Motor neuron (in vitro differentiated cells): ENCODE data around the gene ATG2B. TPM values are rescaled to one million over a fixed set of nuclear protein-coding genes. Genes with fewer than 3 reads are reported as not detected.

Experiments used
- ATAC-seq, 8 experiments: fragments of 200-7000 bp; cut with Tn5 transposase; replicated peaks in 6 of 8; 2 replicates each; pipeline ENCODE4 v1.8.0; 2021; ENCODE audit warnings: mild to moderate bottlenecking in 8 of 8, moderate library complexity in 8 of 8
- H3K27ac ChIP-seq, 2 donors: fragments of 250-450 bp; sonication (Bioruptor Pico); 2 replicates each; pipeline ENCODE4 v1.9.0; 2021; ENCODE audit warnings: antibody characterized with exemption in 2 of 2, mild to moderate bottlenecking in 2 of 2, moderate library complexity in 1 of 2
- H3K4me1 ChIP-seq, 2 donors: fragments of 250-450 bp; sonication (Bioruptor Pico); replicated peaks in 1 of 2; 2 replicates each; pipeline ENCODE4 v1.6.1; 2021; ENCODE audit warnings: antibody characterized with exemption in 2 of 2, mild to moderate bottlenecking in 2 of 2, moderate library complexity in 1 of 2
- H3K4me3 ChIP-seq, 5 donors: fragments of 250-450 bp; sonication (Bioruptor Pico); 2 replicates each; pipeline ENCODE4 v1.9.0; 2021; ENCODE audit warnings: antibody characterized with exemption in 5 of 5, mild to moderate bottlenecking in 5 of 5, moderate library complexity in 4 of 5
- WGBS, 10 experiments: fragments of 450-650 bp; shearing (Covaris generic); methylation state at CpG; one replicate each; pipeline ENCODE4 v1.0.0; 2022; 5-methylcytosine and 5-hydroxymethylcytosine counted together
- in situ Hi-C, 9 experiments: fragments of 400-800 bp; cut with MboI; loops; one replicate each; pipeline ENCODE4 v1.15.0; 2021; ENCODE audit warnings: low sequenced_read_pairs in 9 of 9, low pct_unique_long_range_greater_than_20kb in 2 of 9; ENCODE audit not compliant: unreplicated experiment in 9 of 9
- total RNA-seq, 8 experiments: library from RNA; unstranded; fragments of 300-600 nt; gene quantifications; 2 replicates each; pipeline versions ENCODE4 v1.2.3 to v1.2.4, GENCODE V29; 2022

Gene ATG2B
- total RNA-seq, 8 experiments from 2014 or later, result 11.1 to 27.3 (median 16.7) TPM

DNA sequence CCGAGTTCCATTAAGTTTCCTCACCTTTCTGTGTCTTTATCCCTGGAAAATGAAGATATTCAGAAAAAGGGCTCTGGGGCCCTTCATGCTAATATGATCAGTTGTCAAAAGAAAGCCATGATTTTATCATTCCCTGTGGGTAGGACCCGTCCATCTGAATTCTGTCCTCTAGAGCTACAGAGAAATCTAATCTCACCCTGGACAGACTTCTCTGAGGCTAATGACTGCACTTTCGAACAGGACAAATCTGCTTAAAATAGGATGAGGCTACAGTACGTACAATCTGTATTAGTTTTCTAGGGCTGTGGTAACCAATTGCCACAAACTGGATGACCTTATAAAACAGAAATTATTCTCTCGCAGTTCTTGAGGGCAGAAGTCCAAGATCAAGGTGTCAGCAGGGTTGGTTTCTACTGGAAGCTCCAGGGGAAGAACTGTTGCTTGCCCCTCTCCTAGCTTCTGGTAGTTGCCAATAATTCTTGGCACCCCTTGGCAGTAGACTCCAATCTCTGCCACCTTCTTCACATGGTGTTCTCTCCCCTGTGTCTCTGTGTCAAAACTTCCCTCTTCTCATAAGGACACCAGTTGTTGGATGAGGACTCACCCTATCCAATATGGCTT lies 30.0 kb upstream of the ATG2B start:
- 53 to 100% (median 76%) methylated on average over 1 to 5 of the region's 5 CpGs; no CpG with 5 or more reads in 2 of the 10 experiments for WGBS, 10 experiments
- ATAC-seq, result no peak
- Histone ChIP-seq H3K4me1 (peaks cover 0 to 4% of the 10 kb centered on the region in 2 donors), H3K27ac (no peak overlapping the region), H3K4me3 (peak overlapping the region in 1 of 5 donors; percentile 57)
- in situ Hi-C loops, result no loop called here

DNA sequence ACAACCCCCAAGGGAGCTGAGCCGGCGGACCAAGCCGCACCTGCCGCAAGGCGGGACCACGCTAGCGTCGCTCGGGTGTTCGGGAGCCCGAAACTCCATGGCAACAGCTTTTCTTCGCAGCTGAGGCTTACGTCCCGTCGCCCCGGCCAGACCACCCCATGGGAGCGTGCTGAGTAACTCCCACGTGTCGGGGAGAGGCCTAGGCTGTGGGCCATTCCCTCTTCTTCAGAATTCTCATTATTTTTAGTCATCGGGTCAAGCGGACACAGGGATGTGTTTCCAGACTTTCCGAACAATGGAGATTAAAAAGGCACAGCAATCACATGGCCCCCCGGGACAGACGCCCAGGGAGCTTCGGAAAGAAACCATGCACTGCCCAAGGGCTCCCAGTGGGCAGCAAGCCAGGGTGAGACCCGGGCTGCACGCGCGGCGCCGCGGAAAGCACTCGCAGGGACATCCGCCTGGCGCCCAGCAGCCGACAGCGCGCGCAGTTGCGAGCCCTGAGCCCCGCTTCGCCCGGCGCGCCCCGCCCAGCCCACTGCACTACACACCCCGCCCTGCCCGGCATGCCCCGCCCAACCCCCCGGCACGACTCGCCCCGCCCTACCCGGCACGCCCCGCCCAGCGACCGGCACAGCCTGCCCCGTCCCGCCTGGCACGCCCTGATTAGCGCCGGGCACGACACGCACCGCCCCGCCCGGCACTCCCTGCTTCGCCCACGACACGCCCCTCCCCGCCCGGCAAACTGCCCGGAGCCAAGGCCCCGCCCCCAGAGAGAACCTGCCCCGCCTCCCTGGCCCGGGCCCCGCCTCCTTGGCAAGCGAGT lies 28.4 kb upstream of the ATG2B start:
- Histone ChIP-seq H3K4me1 (peaks cover 0 to 4% of the 10 kb centered on the region in 2 donors), H3K4me3 (peak overlapping the region; percentile 44 to 57 (median 45)), H3K27ac (peak overlapping the region; percentile 29 to 57)
- WGBS, 10 experiments, result 0 to 2% (median 0%) methylated on average over 3 to 14 of the region's 79 CpGs; no CpG with 5 or more reads in 3 of the 10 experiments
- ATAC-seq, result peak; percentile 86 to 93 (median 88)
- in situ Hi-C loops, result no loop called here

- no peak for ATAC-seq
- Histone ChIP-seq H3K4me3 (peak overlapping the region; percentile 44 to 57 (median 45)), H3K4me1 (peaks cover 0 to 4% of the 10 kb centered on the region in 2 donors), H3K27ac (peak overlapping the region in 1 of 2 donors; percentile 57)
- 5 to 60% (median 29%) methylated on average over 1 to 13 of the region's 13 CpGs; no CpG with 5 or more reads in 1 of the 10 experiments for WGBS, 10 experiments
- in situ Hi-C loops, result no loop called here
Observed at GRCh38 chr14:96390965-96391292, 27.8 kb upstream of the ATG2B start.

DNA sequence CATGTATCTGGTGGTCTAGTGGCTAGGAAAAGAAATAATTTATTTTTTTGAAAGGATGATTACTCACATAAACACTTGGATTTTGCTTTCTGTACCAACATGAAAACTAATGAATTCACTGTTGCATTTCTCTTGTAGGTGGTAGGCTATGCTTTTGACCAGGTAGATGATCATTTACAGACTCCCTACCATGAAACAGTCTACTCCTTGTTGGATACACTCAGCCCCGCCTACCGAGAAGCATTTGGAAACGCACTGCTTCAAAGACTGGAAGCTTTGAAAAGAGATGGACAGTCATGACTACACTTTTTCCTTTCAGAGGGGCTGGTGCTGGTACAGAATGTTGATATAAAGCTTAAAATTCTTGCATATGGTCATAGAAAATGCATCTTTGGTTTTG lies 22.2 kb upstream of the ATG2B start:
- no peak overlapping the region for H3K27ac ChIP-seq
- ATAC-seq, result peak in 1 of 8 experiments; percentile 57
- H3K4me3 ChIP-seq, result no peak overlapping the region
- H3K4me1 ChIP-seq, result no peaks in the 10 kb centered on the region
- in situ Hi-C loops, result no loop called here
- 58 to 87% (median 75%) methylated on average over 1 to 3 of the region's 3 CpGs; no CpG with 5 or more reads in 3 of the 10 experiments for WGBS, 10 experiments

DNA sequence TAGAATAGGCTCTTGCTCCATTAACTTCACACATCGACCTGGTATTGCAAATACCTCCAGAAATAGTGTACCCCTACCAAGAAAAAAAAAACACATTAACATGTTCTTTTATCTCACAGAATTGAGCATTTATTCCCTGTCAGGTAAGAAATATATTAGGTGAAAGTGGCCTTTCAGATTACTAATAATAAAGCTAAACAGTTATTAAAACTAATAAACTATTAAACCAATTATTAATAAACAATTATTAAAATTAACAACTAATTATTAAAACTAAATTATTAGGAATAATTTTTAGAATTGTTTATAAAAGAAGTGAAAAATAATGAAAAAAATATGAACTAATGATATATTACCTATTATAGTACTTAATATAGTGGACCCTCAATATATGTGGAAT lies 21.6 kb upstream of the ATG2B start:
- in situ Hi-C loops, result no loop called here
- WGBS, 10 experiments, result 0 to 100% (median 38%) methylated on average over 1 of the region's 1 CpG; no CpG with 5 or more reads in 4 of the 10 experiments
- no peak overlapping the region for H3K4me3 ChIP-seq
- no peak for ATAC-seq
- no peaks in the 10 kb centered on the region for H3K4me1 ChIP-seq
- no peak overlapping the region for H3K27ac ChIP-seq

DNA sequence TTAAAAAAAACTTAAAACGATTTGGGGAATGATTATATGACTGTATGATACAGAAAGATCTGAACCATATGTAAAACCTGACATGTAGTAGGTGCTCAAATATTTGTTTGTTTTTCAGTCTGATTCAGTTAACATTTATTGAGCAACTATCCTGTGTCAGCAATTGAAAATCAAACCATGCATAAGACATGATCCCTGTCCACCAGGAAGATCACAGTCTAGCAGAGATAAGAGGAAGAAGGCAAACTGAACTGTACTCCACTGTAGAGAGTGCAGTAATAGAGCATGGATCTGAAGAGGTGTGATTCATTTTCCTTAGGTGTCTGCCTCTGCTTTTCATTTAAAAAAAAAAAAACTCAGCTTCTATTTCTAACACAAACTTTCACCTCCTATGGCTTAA lies 20.9 kb upstream of the ATG2B start:
- ATAC-seq, result no peak
- in situ Hi-C loops, result no loop called here
- Histone ChIP-seq H3K27ac (no peak overlapping the region), H3K4me1 (no peaks in the 10 kb centered on the region), H3K4me3 (no peak overlapping the region)
- 20 to 83% (median 45%) methylated on average over 1 of the region's 1 CpG; no CpG with 5 or more reads in 3 of the 10 experiments for WGBS, 10 experiments

DNA sequence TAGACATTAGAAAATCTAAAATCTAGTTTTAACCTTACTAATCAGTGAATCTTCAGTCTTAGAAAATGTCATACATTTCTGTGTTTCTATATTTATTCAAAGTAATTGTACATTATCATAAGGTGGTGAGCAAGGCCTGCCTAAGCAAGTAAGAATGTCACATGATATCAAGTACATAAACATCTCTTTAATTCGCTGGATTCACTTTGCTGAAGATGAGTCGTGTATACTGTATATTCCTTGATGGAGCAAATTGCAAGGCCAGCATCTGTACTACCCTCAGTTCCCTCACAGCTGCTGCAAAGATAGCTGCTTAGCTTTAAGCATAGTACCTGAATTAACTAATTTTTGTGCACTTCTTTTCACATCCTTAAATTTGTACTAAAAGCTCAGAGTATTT lies 20.3 kb upstream of the ATG2B start:
- ATAC-seq, result peak in 2 of 8 experiments; percentile 27 to 44
- in situ Hi-C loops, result no loop called here
- Histone ChIP-seq H3K4me3 (no peak overlapping the region), H3K27ac (no peak overlapping the region), H3K4me1 (no peaks in the 10 kb centered on the region)
- WGBS, 10 experiments, result 20 to 95% (median 64%) methylated on average over 1 to 2 of the region's 2 CpGs; no CpG with 5 or more reads in 4 of the 10 experiments

- no peak overlapping the region for H3K27ac ChIP-seq
- no peaks in the 10 kb centered on the region for H3K4me1 ChIP-seq
- in situ Hi-C loops, result no loop called here
- no peak overlapping the region for H3K4me3 ChIP-seq
- no peak for ATAC-seq
- WGBS, 10 experiments, result 89 to 100% (median 100%) methylated on average over 1 to 3 of the region's 3 CpGs; no CpG with 5 or more reads in 3 of the 10 experiments
Observed at GRCh38 chr14:96380735-96381134, 17.6 kb upstream of the ATG2B start.

GRCh38 chr14:96376093-96376492 lies 13.0 kb upstream of the ATG2B start:
- no peaks in the 10 kb centered on the region for H3K4me1 ChIP-seq
- in situ Hi-C loops, result no loop called here
- no peak overlapping the region for H3K4me3 ChIP-seq
- WGBS, 10 experiments, result 45 to 100% (median 98%) methylated on average over 1 to 3 of the region's 3 CpGs
- peak in 2 of 8 experiments; percentile 56 to 73 for ATAC-seq
- no peak overlapping the region for H3K27ac ChIP-seq

GRCh38 chr14:96373538-96373937 lies 10.4 kb upstream of the ATG2B start:
- H3K4me1 ChIP-seq, result no peaks in the 10 kb centered on the region
- H3K27ac ChIP-seq, result no peak overlapping the region
- no peak for ATAC-seq
- H3K4me3 ChIP-seq, result no peak overlapping the region
- in situ Hi-C loops, result no loop called here
- WGBS, 10 experiments, result 75 to 100% (median 94%) methylated on average over 2 to 3 of the region's 3 CpGs

DNA sequence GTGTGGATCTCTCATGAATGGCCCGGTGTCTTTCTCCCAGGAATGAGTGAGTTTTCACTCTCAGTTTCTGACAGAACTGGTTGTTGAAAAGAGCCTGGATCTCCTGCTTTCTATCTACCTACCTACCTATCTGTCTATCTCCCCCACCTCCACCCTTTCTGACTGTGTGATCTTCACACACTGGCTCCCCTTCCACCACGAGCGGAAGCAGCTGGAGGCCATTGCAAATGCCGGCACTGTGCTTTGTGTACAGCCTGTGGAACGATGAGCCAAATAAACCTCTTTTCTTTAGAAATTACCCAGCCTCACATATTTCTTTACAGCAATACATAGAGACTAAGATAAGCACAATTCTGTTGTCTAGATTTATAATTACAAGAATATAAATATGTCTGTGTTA lies 7.4 kb upstream of the ATG2B start:
- in situ Hi-C loops, result no loop called here
- H3K4me3 ChIP-seq, result no peak overlapping the region
- H3K4me1 ChIP-seq, result no peaks in the 10 kb centered on the region
- ATAC-seq, result no peak
- H3K27ac ChIP-seq, result no peak overlapping the region
- 80 to 100% (median 95%) methylated on average over 1 to 4 of the region's 5 CpGs; no CpG with 5 or more reads in 3 of the 10 experiments for WGBS, 10 experiments

- in situ Hi-C loops, result no loop called here
- Histone ChIP-seq H3K27ac (no peak overlapping the region), H3K4me1 (peaks cover 3 to 7% of the 10 kb centered on the region in 2 donors), H3K4me3 (no peak overlapping the region)
- no peak for ATAC-seq
- WGBS, 10 experiments, result 100% methylated on average over 1 of the region's 1 CpG; no CpG with 5 or more reads in 5 of the 10 experiments
Observed at GRCh38 chr14:96368534-96368933, 5.4 kb upstream of the ATG2B start.

GRCh38 chr14:96364962-96365361 lies 1.8 kb upstream of the ATG2B start:
- ATAC-seq, result no peak
- Histone ChIP-seq H3K4me3 (peak overlapping the region in 3 of 5 donors; percentile 79 to 96 (median 87)), H3K4me1 (peaks cover 10 to 21% of the 10 kb centered on the region in 2 donors), H3K27ac (no peak overlapping the region)
- 63 to 90% (median 80%) methylated on average over 1 of the region's 1 CpG; no CpG with 5 or more reads in 3 of the 10 experiments for whole genome bisulfite sequencing, 10 experiments
- in situ Hi-C loops, result no loop called here
